Nucleus accumbens (tissue), 56 donors: ENCODE results near the gene CA11.
A peak's percentile ranks its signal among the peaks of the same experiment; 100 is the strongest.

Source experiments
- DNase-seq, 56 donors: peaks; one replicate each; lab custom pipeline; 2025; lab: John Stamatoyannopoulos, UW

Gene CA11

GRCh38 chr19:48631225-48631624, 14.8 kb downstream of the CA11 start:
- DNase-seq, result no peak

- DNase-seq, result peak in 8 of 56 donors; percentile 24 to 59 (median 46)
These were observed 15.5 kb downstream of the CA11 start for GRCh38 chr19:48630296-48631063.

- peak in 33 of 56 donors; percentile 19 to 82 (median 50) for DNase-seq
These were observed 16.2 kb downstream of the CA11 start for GRCh38 chr19:48629599-48630295.

- no peak for DNase-seq
These were observed 16.7 kb downstream of the CA11 start for GRCh38 chr19:48629297-48629598.

GRCh38 chr19:48628486-48629296, 17.3 kb downstream of the CA11 start:
- no peak for DNase-seq

GRCh38 chr19:48627865-48628314, 18.1 kb downstream of the CA11 start:
- no peak for DNase-seq

GRCh38 chr19:48627201-48627864, 18.7 kb downstream of the CA11 start:
- DNase-seq, result no peak

GRCh38 chr19:48625891-48626327, 20.1 kb downstream of the CA11 start:
- DNase-seq, result no peak

- peak in 1 of 56 donors; percentile 30 for DNase-seq
These were observed 20.9 kb downstream of the CA11 start for GRCh38 chr19:48624791-48625723.

GRCh38 chr19:48624067-48624594, 21.9 kb downstream of the CA11 start:
- peak; percentile 76 to 99 (median 97) for DNase-seq

GRCh38 chr19:48623556-48624066, 22.4 kb downstream of the CA11 start:
- DNase-seq, result peak in 2 of 56 donors; percentile 38

GRCh38 chr19:48619692-48620585, 26.0 kb downstream of the CA11 start:
- no peak for DNase-seq

- peak; percentile 92 to 100 (median 99) for DNase-seq
These were observed 26.9 kb downstream of the CA11 start, which contains the start of the genes RPL18 and SPHK2 for GRCh38 chr19:48618916-48619691. Gene RPL18 (minus strand): TSS chr19:48619178. CDS start chr19:48619143, 35 bp downstream. Gene SPHK2 (plus strand): TSS chr19:48619506. CDS start chr19:48620515, 1,009 bp downstream.

GRCh38 chr19:48618278-48618915, 27.6 kb downstream of the CA11 start:
- peak in 2 of 56 donors; percentile 61 to 63 for DNase-seq

- DNase-seq, result peak in 7 of 56 donors; percentile 13 to 43 (median 29)
These were observed 28.6 kb downstream of the CA11 start for GRCh38 chr19:48617146-48617937.
